H1 (cell line): Measurements from ENCODE around the gene MAP1A.

Experiments used
- CEBPB ChIP-seq: IDR thresholded peaks from 2 replicates; pipeline ENCODE4 v1.6.1; 2012; ENCODE audit warnings: low read depth, low read length
- CTCF ChIP-seq, 3 experiments: IDR thresholded peaks; 1 replicate in 2 of 3; 2 replicates in 1 of 3; pipeline versions ENCODE4 v1.5.1 to v1.6.1; 2011; ENCODE audit warnings: low read length in 3 of 3, mild to moderate bottlenecking in 3 of 3, inconsistent platforms in 2 of 3, low read depth in 1 of 3, moderate library complexity in 1 of 3; ENCODE audit not compliant: insufficient read depth in 1 of 3; ENCODE audit errors: control extremely low read depth in 1 of 3
- JUN ChIP-seq: IDR thresholded peaks from 2 replicates; pipeline ENCODE4 v1.6.1; 2011; ENCODE audit warnings: low read depth, mild to moderate bottlenecking, improper control_type of control experiment, low read length
- MAX ChIP-seq: IDR thresholded peaks from 2 replicates; pipeline ENCODE4 v1.6.1; 2012; ENCODE audit warnings: inconsistent platforms
- NRF1 ChIP-seq: IDR thresholded peaks from 2 replicates; pipeline ENCODE4 v1.6.1; 2011; ENCODE audit warnings: mild to moderate bottlenecking, low read depth, low read length, improper control_type of control experiment
- POLR2AphosphoS5 ChIP-seq: IDR thresholded peaks from 2 replicates; pipeline ENCODE4 v1.6.1; 2011; ENCODE audit warnings: low read depth, low read length
- POU5F1 ChIP-seq: IDR thresholded peaks from 2 replicates; pipeline ENCODE4 v1.6.1; 2011; ENCODE audit warnings: low read depth, mild to moderate bottlenecking, low read length, moderate library complexity
- RNF2 ChIP-seq: fragments of 200-900, 300-1000 bp; sonication (generic); IDR thresholded peaks from 2 replicates; pipeline ENCODE4 v1.7.1; 2016; ENCODE audit warnings: borderline replicate concordance, low read depth, mild to moderate bottlenecking, antibody characterized with exemption, low read length; ENCODE audit not compliant: poor library complexity, severe bottlenecking; ENCODE audit errors: missing control alignments
- SIRT6 ChIP-seq: IDR thresholded peaks from one replicate; pipeline ENCODE4 v1.7.1; 2012; ENCODE audit warnings: low read length, inconsistent platforms
- SP1 ChIP-seq: IDR thresholded peaks from 2 replicates; pipeline ENCODE4 v1.6.1; 2011; ENCODE audit warnings: low read depth, low read length
- TAF1 ChIP-seq: IDR thresholded peaks from 2 replicates; pipeline ENCODE4 v1.6.1; 2011; ENCODE audit warnings: mild to moderate bottlenecking, low read depth, low read length
- YY1 ChIP-seq: IDR thresholded peaks from 2 replicates; pipeline ENCODE4 v1.6.1; 2011; ENCODE audit warnings: low read depth, mild to moderate bottlenecking, low read length

- no peak for TF ChIP-seq NRF1
- TF ChIP-seq YY1: no peak
- no peak for TF ChIP-seq POLR2AphosphoS5
- TF ChIP-seq TAF1: no peak
- no peak for TF ChIP-seq SP1
- TF ChIP-seq POU5F1: no peak
- TF ChIP-seq JUN: no peak
- TF ChIP-seq CEBPB: no peak
- TF ChIP-seq SIRT6: no peak
- TF ChIP-seq CTCF (IDR thresholded peaks at IDR 0.05; ENCODE audit: control extremely low read depth in 1 of 3, insufficient read depth in 1 of 3, low read depth in 1 of 3, low read length in 3 of 3): peak; percentile 4 to 75 (median 75)
- TF ChIP-seq MAX: no peak
- no peak for TF ChIP-seq RNF2
These were observed 3.0 kb upstream of the MAP1A start for GRCh38 chr15:43514241-43515057.
